DND-41 (cell line): ENCODE data around the gene PCDHGA11.

ENCODE experiments used
- EZH2 ChIP-seq: IDR thresholded peaks from 3 replicates; pipeline ENCODE4 v1.6.1; 2012; ENCODE audit warnings: borderline replicate concordance, low read depth, mild to moderate bottlenecking, moderate library complexity, low read length, inconsistent platforms; ENCODE audit not compliant: severe bottlenecking
- TF ChIP-seq, protein P1 (sequence below): IDR thresholded peaks from 2 replicates; pipeline ENCODE4 v1.5.1; 2012; ENCODE audit warnings: borderline replicate concordance, low read length, moderate library complexity, mild to moderate bottlenecking; ENCODE audit not compliant: poor library complexity, severe bottlenecking; ENCODE audit errors: extremely low read depth

DNA sequence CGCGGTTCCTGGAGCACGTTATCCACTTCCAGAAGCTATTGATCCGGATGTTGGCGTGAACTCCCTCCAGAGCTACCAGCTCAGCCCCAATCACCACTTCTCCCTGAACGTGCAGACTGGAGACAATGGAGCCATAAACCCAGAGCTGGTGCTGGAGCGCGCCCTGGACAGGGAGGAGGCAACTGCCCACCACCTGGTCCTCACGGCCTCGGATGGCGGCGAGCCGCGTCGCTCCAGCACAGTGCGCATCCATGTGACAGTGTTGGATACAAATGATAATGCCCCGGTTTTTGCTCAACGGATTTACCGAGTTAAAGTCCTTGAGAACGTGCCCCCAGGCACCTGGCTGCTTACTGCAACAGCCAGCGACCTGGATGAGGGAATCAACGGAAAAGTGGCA is 17.5 kb upstream of the PCDHGA11 start:
- TF ChIP-seq, protein P1, sequence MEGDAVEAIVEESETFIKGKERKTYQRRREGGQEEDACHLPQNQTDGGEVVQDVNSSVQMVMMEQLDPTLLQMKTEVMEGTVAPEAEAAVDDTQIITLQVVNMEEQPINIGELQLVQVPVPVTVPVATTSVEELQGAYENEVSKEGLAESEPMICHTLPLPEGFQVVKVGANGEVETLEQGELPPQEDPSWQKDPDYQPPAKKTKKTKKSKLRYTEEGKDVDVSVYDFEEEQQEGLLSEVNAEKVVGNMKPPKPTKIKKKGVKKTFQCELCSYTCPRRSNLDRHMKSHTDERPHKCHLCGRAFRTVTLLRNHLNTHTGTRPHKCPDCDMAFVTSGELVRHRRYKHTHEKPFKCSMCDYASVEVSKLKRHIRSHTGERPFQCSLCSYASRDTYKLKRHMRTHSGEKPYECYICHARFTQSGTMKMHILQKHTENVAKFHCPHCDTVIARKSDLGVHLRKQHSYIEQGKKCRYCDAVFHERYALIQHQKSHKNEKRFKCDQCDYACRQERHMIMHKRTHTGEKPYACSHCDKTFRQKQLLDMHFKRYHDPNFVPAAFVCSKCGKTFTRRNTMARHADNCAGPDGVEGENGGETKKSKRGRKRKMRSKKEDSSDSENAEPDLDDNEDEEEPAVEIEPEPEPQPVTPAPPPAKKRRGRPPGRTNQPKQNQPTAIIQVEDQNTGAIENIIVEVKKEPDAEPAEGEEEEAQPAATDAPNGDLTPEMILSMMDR, result no peak
- TF ChIP-seq EZH2, result no peak
